ENCODE results near the gene MUC21. TPM values are rescaled to one million over a fixed set of nuclear protein-coding genes. Genes with fewer than 3 reads are reported as not detected.

MUC21 gene
- polyA plus RNA-seq, 4 donors: 0.04 TPM; not detected in 3

Other genes with a start within 250 kb of the MUC21 start
- gene FLOT1, start 241.0 kb upstream of the MUC21 start, polyA plus RNA-seq (ENCODE audit: insufficient read length in 4 of 4): 100 to 1,000 TPM; 103 to 143 (median 138) TPM
- 10 to 100 TPM; 17.5 to 23.5 (median 21.3) TPM for gene IER3, start 239.2 kb upstream of the MUC21 start, polyA plus RNA-seq (ENCODE audit: insufficient read length in 4 of 4)
- gene DDR1, start 99.2 kb upstream of the MUC21 start, polyA plus RNA-seq (ENCODE audit: insufficient read length in 4 of 4): 100 to 1,000 TPM in 3 of 4 donors, 10 to 100 TPM in 1; 55.6 to 201 (median 156) TPM
- 10 to 100 TPM; 30.2 to 51.2 (median 44.1) TPM for gene GTF2H4, start 75.5 kb upstream of the MUC21 start, polyA plus RNA-seq (ENCODE audit: insufficient read length in 4 of 4)
- 10 to 100 TPM; 26.1 to 59.5 (median 35.3) TPM for gene VARS2, start 69.5 kb upstream of the MUC21 start, polyA plus RNA-seq (ENCODE audit: insufficient read length in 4 of 4)
- gene SFTA2, start 51.5 kb upstream of the MUC21 start, polyA plus RNA-seq (ENCODE audit: insufficient read length in 4 of 4): 1 to 10 TPM in 1 of 4 donors, under 1 TPM in 3; 0.16 to 1.0 (median 0.82) TPM
- under 1 TPM in 3 of 4 donors, not detected in 1; 0.03 to 0.09 (median 0.03) TPM for gene MUCL3, start 42.7 kb upstream of the MUC21 start, polyA plus RNA-seq (ENCODE audit: insufficient read length in 4 of 4)
- gene MUC22, start 26.8 kb downstream of the MUC21 start, polyA plus RNA-seq (ENCODE audit: insufficient read length in 4 of 4): not detected
- under 1 TPM in 1 of 4 donors, not detected in 3; 0.19 TPM for gene C6orf15, start 128.9 kb downstream of the MUC21 start, polyA plus RNA-seq (ENCODE audit: insufficient read length in 4 of 4)
- 1 to 10 TPM in 1 of 4 donors, under 1 TPM in 1, not detected in 2; 0.19 to 1.0 TPM for gene PSORS1C1, start 131.1 kb downstream of the MUC21 start, polyA plus RNA-seq (ENCODE audit: insufficient read length in 4 of 4)
- gene CDSN, start 136.7 kb downstream of the MUC21 start, polyA plus RNA-seq (ENCODE audit: insufficient read length in 4 of 4): not detected
- gene PSORS1C2, start 155.3 kb downstream of the MUC21 start, polyA plus RNA-seq (ENCODE audit: insufficient read length in 4 of 4): under 1 TPM in 1 of 4 donors, not detected in 3; 0.17 TPM
- 10 to 100 TPM; 17.3 to 38.3 (median 30.1) TPM for gene CCHCR1, start 174.1 kb downstream of the MUC21 start, polyA plus RNA-seq (ENCODE audit: insufficient read length in 4 of 4)
- gene TCF19, start 174.9 kb downstream of the MUC21 start, polyA plus RNA-seq (ENCODE audit: insufficient read length in 4 of 4): 10 to 100 TPM; 17.3 to 26.0 (median 18.3) TPM
- gene POU5F1, start 187.0 kb downstream of the MUC21 start, polyA plus RNA-seq (ENCODE audit: insufficient read length in 4 of 4): 10 to 100 TPM in 1 of 4 donors, 1 to 10 TPM in 2, under 1 TPM in 1; 0.26 to 11.7 (median 2.6) TPM